NCI-H1694 (cell line): Measurements from ENCODE around the gene BMP5.

ENCODE experiments used
- DNase-seq: peaks from one replicate; lab custom pipeline; 2025; lab: John Stamatoyannopoulos, UW

The BMP5 gene

DNA sequence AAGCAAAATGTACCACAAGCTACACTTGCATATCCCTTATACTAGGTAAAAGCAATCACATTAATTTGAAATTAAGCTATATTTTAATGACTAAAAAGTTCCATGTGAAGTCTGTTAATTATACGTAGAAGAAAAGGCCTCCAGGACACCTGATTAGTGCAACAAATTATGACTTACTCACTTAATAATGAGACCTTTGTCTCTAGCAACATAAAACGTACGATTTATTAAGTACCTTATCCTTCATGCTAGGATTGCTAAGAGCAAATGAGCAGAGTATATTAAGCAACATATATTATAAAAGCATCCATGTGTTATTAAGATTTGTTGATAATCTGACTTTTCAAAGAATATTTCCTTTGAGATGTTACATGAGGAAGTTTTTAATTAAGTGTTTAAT lies 2.5 kb downstream of the BMP5 start:
- no peak for DNase-seq

DNA sequence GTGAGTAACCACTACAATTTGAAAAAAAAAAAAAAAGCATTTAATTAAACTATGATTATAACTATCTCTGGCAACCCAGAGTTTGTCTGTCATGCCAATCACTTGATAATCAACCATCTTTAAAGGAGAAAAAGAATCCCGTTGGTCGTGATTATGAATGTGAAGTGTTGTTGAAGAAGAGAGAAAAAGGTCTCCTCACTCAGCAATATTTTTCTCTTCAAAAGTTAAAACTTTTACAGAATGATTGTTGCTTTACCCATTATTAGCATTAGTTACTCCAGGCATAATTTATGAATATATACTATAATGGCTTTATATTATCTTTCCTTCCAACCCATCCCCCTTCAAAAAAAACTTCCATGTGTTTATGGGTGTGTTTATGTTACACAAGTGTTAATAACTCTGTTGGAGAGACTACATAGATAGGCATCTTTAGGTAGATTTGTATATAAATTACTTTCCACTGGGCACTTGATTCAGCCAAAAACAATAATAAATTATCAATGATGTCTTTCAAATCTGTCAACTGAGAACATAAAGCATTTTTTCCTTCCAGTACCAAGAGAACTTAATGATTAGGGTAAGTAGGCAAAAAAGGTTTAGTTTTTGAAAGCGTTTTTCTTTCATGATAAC lies 5.1 kb downstream of the BMP5 start:
- no peak for DNase-seq

DNA sequence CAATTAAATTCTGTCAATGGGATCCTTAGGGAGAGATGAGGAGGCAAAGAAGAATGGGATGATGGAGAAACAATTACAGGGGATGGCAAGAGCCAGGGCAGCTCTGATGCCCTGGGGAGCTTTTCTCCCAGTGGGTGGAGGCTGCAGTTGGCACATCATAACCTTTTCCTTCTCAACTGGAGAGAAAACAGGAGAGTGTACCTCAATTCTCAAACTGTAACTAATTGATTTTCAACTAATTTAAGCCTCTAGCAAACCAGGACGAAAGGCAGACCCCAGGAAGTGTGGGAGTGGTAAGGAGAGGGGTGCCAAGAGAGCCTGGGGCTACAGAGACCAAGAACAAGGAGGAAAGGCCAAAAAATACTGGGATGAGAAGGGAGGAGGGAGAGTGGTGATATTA lies 5.7 kb downstream of the BMP5 start:
- no peak for DNase-seq

DNA sequence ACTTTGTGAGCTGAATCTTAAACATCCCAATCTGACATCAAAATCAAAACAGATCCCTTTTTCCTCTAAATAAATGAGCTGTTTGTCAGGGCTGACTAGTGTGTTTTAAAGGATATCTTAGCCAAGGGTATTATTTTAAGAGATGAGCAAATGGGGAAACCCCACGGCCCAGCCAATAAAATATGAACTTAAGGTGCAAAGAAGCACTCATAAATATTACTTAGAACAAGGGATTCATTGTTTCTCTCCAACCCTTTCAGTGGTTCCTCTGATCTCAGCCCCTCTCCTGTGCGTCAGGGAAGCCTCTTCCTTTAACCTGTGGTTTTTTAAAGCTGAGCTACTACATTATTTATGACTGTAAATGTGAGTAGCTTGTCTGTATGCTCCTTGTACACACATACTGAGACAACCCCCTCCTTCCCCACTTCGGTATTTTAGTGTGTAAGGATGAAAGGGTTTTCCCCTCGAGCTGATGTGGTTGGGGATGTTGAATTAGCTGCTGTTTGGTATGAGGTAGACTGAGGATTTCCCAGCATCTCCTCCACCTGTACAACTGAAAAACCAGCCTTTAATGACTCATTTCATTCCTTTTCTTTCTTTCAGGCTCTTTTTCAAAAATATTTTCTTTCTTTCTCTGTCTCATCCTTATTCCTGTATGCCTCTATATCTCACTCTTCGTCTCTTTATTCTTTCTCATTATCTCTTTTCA lies 6.5 kb downstream of the BMP5 start:
- no peak for DNase-seq

DNA sequence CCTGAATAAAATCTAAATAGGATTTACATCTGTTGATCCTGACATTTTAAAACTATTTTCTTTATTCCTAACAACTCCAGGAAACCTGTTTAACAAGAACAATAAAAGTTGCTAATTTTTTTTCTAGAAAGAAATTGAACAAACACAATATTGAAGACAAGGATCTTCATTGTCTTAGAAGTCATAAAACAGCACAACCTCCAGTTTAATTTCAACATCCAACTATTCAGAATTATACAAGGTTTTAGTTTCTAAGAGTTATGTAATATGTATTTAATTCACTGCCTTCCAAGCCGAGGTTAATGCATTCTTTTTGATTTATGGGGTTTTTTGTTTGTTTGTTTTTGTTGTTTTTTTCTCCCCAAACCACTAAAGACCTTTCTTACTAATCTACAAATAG lies 7.2 kb downstream of the BMP5 start:
- no peak for DNase-seq

DNA sequence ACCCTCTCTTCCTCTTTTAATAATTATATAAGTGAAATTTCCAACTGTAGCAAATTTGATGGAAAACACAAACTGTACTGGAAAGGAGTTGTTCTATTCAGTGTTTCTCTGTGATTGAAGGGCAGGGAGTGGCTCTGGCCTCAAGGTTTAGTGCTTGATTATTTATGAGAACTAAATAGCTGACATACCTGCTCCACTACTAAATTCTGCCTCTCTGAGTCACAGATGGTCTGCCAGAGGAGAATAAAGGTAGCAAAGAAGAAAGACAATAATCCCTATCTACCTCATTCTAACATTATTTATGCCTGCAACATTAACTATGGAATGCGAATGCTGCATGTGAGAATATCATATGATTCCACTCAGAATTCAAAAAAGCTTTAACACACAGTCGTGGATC lies 9.3 kb downstream of the BMP5 start:
- no peak for DNase-seq

DNA sequence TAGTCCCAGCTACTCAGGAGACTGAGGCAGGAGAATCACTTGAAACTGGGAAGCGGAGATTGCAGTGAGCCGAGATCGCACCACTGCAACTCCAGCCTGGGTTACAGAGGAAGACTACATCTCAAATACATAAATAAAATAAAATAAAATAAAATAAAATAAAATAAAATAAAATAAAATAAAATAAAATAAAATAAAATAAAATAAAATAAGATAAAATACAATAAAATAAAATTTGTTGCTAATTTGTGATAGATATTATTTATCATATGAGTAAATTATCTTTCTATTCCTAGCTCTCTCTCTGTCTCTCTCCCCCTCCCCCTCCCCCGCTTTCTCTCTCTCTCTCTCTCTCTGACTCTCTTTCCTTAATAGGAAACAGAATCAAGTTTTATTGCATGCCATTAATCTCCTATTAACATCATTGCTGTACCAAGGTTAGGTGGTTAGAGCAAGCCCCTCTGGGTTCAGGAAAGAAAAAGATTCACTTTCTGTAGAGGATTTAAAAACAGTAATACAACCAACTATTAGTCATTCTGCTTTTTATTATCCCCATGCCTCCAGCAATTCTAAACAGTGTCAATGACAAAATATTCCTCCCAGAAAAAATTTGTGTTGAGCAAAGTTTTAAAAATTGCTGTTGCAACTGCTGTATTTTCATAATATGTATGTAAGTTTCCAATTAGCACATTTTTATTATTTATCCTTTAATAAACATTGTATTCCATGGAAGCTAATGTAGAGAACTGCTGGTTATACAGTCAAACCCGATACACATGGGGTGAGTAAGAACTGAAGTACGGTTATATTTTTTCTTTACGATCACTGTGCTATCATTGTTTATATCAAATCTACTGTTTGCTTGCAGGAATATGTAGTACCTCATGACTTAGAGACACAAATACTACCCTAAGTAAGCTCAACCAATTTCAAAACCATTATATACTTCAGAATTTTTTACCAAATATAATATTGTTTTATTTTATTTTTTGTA lies 22.1 kb downstream of the BMP5 start:
- DNase-seq = no peak

DNA sequence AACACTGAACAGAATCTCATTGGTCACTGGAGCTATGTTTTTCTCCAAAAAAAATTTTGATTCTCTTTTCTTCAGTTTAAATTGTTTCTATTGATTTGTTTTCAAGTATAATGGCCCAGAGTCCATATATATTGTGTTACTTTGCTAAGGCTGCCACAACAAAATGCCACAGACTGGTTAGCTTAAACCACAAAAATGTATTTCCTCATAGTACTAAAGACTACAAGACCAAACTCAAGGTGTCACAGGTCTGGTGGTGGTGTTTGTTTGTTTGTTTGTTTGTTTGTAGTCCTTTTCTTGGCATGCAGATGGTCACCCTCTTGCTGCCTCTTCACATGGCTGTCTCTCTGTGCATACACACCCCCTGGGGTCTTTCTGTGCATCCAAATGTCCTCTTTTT lies 34.0 kb downstream of the BMP5 start:
- DNase-seq = no peak

DNA sequence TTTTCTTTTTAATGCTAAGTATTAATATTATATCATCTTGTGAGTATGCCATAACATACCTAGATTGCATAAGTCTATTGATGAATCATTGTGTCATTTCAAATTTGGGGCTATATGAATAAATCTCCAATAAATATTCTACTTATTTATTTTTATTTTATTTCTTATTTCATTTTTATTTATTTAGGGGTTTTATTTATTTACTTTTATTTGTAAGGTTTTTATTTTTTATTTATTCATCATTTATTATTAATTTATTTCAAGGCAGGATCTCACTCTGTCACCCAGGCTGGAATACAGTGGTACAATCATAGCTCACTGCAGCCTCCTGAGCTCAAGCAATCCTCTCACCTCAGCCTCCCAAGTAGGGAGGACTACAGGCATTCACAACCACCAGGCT lies 36.3 kb downstream of the BMP5 start:
- DNase-seq = no peak

DNA sequence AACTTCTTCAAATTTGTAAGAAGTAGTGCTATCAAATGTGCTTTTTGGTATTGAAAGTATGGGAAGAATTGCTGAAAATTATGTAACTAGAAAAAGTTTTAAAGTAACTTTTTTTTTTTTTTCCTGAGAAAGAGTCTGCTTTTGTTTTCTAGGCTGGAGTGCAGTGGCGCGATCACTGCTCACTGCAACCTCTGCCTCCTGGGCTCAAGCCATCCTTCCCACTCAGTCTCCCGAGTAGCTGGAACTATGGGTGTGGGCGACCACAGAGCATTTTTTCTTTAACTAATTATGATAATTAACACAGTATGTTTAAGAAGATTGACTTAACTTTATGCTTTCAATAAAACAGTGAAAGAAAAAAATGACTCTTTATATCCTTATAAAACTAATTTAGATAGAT lies 38.4 kb downstream of the BMP5 start:
- no peak for DNase-seq

DNA sequence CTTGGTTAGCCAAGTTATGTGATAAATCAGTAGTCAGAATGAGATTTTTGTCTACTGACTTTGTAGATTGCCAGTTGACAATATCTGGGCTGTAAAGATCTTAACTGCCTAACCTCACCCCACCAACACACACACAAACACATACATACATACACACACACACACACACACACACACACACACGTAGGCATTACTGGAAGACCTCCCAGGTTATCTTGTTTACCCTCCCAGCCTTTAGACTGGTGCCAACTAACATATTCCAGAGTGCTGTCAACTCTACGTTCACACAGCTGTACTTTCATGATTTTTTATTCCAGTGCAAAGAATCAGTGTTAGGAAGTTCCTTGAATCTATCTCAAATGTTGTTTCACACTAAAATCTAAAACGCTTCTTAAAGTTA lies 38.9 kb downstream of the BMP5 start:
- DNase-seq = no peak

DNA sequence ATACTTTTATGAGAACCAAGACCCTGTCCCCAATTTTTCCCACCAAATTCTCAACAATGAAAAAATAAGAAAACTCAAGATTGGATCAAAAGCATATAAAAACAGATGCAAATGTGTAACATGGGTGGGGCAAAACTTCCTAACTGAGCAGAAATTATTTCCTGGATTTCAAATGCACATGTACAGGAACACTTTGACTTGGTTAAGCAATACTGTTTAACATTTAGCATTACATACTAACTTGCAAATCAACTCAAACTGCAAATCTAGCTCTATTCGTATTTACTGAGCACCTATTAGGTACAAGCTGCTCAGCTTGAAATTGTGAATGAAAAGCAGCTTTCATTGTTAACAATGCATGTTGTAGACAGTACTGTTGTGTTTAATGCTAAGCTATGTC lies 40.2 kb downstream of the BMP5 start:
- no peak for DNase-seq

DNA sequence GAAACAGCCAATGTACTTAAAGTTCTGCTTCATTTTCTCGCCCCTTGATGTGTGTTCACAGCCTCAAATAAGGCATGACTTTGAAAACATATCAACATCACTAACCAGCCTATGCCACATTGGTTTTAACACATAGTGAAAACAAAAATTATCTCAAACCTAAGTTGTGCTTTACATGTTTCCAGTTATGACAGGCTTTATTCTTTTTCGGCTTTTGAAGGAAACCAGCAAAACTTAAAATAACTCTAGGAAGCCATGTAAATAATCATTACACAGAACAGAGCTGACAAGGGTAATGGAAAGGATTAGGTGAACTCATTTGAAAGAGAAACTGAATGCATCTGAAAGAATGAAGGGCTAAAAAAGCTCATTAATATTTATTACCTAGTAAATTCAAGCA lies 42.1 kb downstream of the BMP5 start:
- no peak for DNase-seq

DNA sequence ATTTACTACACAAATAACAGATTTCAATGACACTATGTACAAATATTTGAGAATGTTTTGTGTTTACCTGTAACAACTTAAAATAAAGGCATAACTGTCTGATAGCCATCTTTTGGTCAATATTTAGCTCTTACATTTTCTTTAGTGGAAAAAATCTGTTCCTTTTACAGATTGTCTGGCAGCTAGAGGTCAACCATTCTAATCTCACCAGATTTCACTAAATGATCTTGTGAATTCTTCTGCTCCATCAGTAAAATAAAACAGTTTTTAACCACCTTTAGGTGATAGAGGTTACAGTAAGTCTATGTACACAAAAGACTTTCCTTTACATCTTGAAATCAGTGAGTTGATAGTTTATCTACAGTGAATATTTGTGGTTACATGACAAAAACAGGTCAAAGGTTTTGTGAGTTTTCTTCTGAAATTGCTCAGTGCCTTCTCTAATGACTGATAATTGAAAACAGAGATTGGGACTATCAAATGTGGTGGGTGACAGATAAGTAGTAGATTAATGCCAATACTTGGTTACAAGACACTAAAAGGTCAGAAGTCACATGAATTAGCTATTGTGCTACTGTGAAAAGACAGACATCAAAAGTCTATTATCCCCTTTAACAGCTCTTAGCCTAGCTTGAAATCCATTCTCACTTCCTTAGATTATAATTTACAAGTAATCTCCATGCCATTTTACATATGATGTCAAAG lies 47.4 kb downstream of the BMP5 start:
- no peak for DNase-seq

DNA sequence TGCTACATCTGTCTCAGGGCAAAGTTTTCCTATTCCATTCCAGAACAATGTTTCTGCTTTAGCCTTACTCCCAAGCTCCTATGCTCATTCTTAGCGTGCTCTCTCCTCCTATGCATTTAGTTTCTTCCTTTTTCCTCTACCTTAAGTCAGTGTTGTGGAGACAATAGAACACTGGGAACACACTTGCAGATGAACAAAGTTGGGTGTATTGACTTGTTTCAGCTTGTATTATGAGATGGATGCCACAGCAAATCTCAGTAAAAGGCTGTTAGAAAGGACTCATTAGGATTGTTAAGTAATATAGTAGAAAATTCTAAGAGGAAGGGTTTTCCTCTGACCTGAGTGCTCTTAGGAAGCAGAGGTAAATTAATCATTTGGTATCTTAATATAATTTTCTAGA lies 48.4 kb downstream of the BMP5 start:
- no peak for DNase-seq

DNA sequence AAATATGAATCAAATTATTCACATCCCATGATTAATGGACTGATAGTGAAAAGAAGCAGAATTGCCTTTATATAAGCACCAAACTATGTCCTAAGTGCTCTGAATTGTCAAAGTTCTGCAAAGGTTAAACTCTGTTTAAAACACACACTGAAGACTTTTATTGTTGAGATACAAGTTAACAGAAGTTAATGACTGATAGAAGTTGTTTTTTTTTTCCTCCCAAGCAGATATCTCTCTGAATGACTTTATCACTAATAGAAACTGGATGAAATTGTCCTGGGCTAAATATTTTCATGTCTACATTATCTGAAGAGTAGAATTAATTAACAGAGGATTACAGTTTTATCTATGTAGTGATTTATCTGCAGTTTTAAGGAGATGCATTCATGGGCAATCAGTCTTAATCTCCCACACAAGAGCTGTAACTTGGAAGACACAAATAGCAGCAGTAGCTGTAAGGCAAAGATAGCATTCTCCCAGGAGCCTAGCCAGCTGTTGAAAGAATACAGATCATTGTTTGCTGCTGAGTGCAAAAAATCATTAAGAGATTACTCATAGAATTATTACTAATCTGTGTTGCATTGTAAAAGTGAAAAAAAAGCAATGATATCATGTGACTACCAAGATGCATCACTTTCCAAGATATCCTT lies 49.9 kb downstream of the BMP5 start:
- DNase-seq = no peak

DNA sequence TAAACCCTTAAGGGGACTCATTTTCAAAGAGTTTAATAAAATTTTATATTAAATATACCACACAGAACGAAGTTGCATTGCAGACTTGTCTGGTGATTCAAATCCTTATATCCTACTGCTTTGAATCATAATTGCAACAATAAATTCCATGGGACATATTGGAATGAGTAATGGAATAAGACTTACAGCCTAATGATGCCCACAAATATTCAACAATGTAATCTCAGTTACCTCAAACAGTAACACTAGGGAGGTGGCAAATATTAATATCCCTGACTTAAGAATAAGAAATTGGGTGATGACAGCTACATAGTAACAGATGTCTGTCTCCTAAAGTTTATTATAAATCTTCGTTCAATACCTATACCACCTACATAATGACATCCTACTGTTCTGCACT lies 52.6 kb downstream of the BMP5 start:
- no peak for DNase-seq

DNA sequence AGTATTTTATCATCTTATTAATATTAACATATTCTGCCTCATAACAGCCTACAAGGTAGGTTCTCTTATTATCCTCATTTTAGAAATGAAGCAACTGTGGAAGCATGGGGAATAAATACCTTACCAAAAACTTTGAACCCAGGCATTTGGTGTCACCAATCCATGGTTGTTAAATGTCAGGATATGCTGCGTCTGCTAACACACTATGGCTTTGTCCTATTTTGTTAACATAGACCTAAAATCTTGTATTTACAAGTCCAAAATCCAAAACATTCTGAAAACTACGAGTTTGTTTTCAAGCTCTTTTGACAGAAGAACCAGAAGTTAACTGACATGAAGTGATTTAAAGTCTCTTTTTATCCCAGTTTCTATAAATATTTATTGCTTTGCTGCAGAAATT lies 53.4 kb downstream of the BMP5 start:
- no peak for DNase-seq

DNA sequence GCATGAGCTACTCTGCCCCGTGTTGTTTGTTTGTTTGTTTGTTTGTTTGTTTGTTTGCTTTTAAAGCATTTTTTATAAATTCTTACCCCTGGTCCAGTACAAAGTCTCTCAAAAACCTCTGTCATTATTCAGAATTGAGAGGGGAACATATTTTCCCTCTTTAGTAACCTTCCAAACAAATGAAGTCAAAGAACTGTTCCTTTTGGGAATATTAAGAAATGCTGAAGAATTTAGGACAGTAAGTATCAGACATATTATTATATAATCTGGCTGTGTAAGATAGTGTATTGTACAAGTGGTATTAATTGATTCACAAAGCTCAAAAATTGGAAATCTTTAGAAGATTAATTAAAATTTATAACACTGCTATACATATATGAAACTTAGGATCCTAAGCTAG lies 54.7 kb downstream of the BMP5 start:
- DNase-seq = no peak

DNA sequence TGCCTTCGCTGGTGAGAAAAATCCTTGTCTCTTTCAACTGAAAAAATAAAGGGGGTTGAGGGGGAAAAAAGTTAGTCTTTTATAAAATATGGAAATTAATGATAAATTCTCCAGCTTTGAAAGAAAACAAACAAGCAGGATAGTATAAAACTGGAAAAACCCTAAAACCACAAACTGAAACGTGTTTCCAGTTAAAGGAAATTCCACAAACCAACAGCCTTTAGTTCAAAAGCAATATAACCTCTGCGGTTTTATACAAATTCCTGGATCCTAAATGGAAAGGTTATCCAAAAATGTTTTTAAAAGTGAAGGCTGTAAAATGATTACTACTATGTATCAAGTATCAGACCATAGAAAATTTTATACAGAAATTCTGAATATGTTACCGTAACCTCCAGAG lies 55.6 kb downstream of the BMP5 start:
- DNase-seq = no peak

DNA sequence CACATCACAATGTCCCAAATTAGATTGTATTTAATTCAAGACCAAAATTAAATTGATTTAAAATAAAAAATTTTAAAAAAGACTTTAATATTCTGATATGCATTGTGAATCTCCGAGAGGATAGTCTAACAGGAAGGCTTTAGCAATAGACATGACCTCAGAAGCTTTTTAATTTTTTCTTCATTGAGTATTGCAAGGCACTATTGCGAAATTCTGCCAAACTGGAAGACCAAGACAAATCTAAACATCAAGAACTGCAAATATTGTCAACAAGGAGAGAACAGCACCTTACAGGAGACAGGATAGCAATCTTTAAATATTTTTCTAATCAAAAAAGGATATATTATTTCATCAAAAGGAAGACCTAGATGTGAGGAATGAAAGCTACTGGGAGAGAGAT lies 56.9 kb downstream of the BMP5 start:
- DNase-seq = no peak

DNA sequence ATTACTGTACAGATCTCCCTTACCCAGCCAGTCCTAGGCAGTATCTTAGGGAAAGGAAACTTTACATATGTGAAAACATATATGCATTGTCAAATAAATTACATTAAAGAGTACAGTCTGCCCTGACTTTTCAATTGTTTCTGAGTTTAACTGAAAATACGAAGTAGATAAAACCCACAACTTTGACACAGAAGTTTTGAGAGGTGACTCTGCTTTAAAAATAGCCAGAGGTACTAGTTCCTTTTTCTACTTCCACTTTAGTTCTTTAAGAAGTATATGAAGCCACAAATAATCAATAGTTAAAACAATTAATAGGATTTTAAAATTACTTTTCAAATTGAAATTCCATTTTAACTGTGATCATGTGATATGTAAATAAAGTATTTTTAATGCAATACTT lies 62.9 kb downstream of the BMP5 start:
- no peak for DNase-seq
